ENCODE measurements around the gene ECE1. TPM values are rescaled to one million over a fixed set of nuclear protein-coding genes. Genes with fewer than 3 reads are reported as not detected.

Gene ECE1
- total and polyA plus RNA-seq, 10 donors: 17.2 to 142 (median 105) TPM

- Histone ChIP-seq H3K27me3 (replicated peaks in 1 of 7) (no peaks in the 10 kb centered on the region), H3K4me3 (peak overlapping the region in 2 of 8 donors; percentile 7 to 50), H3K27ac (peak overlapping the region; percentile 58 to 95 (median 88)), H3K4me1 (peaks cover 42 to 92% (median 76%) of the 10 kb centered on the region in 6 donors), H3K36me3 (peaks cover 0 to 9% (median 0%) of the 10 kb centered on the region in 6 donors), H3K9me3 (no peaks in the 10 kb centered on the region)
- TF ChIP-seq POLR2AphosphoS5 (IDR thresholded peaks at IDR 0.05) (peak in 2 of 3 donors; percentile 37 to 62), CTCF (IDR thresholded peaks at IDR 0.05 in 8 of 11, conservative IDR thresholded peaks at IDR 0.05 in 3 of 11) (no peak), POLR2A (IDR thresholded peaks at IDR 0.05) (no peak)
- intact Hi-C loops (cut with DNase I; ENCODE audit: low total_unique reads): no loop called here
- 30 to 54% (median 38%) methylated on average over 6 to 7 of the region's 7 CpGs for WGBS, 5 donors
- DNase-seq: peak; percentile 87
These were observed 35.0 kb upstream of the ECE1 start for GRCh38 chr1:21325231-21325718.

GRCh38 chr1:21324368-21325141 is 34.3 kb upstream of the ECE1 start:
- Histone ChIP-seq H3K27me3 (replicated peaks in 1 of 7) (no peaks in the 10 kb centered on the region), H3K36me3 (peaks cover 0 to 10% (median 0%) of the 10 kb centered on the region in 6 donors), H3K4me3 (peak overlapping the region in 1 of 8 donors; percentile 50), H3K9me3 (no peaks in the 10 kb centered on the region), H3K27ac (peak overlapping the region; percentile 58 to 95 (median 88)), H3K4me1 (peaks cover 42 to 92% (median 71%) of the 10 kb centered on the region in 6 donors)
- intact Hi-C loops (cut with DNase I; ENCODE audit: low total_unique reads): no loop called here
- WGBS, 5 donors: 7 to 12% (median 9%) methylated on average over 13 to 14 of the region's 14 CpGs
- peak; percentile 89 for DNase-seq
- no peak for TF ChIP-seq POLR2A (IDR thresholded peaks at IDR 0.05)
- TF ChIP-seq CTCF (IDR thresholded peaks at IDR 0.05 in 8 of 11, conservative IDR thresholded peaks at IDR 0.05 in 3 of 11): no peak
- peak in 2 of 3 donors; percentile 38 to 45 for TF ChIP-seq POLR2AphosphoS5 (IDR thresholded peaks at IDR 0.05)

- Histone ChIP-seq H3K4me1 (peaks cover 37 to 93% (median 74%) of the 10 kb centered on the region in 6 donors), H3K4me3 (no peak overlapping the region), H3K27me3 (replicated peaks in 1 of 7) (no peaks in the 10 kb centered on the region), H3K36me3 (peaks cover 0 to 10% (median 0%) of the 10 kb centered on the region in 6 donors), H3K9me3 (no peaks in the 10 kb centered on the region), H3K27ac (peak overlapping the region in 7 of 8 donors; percentile 9 to 95 (median 85))
- TF ChIP-seq POLR2AphosphoS5 (IDR thresholded peaks at IDR 0.05) (no peak), CTCF (IDR thresholded peaks at IDR 0.05 in 8 of 11, conservative IDR thresholded peaks at IDR 0.05 in 3 of 11) (no peak), POLR2A (IDR thresholded peaks at IDR 0.05) (no peak)
- no peak for DNase-seq
- intact Hi-C loops (cut with DNase I; ENCODE audit: low total_unique reads): no loop called here
- WGBS, 5 donors: 51 to 71% (median 69%) methylated on average over 7 of the region's 7 CpGs
These were observed 32.8 kb upstream of the ECE1 start for GRCh38 chr1:21323091-21323490.

GRCh38 chr1:21322681-21323016 is 32.4 kb upstream of the ECE1 start:
- H3K27me3 ChIP-seq (replicated peaks in 1 of 7): no peaks in the 10 kb centered on the region
- no peak for DNase-seq
- H3K36me3 ChIP-seq: peaks cover 0 to 14% (median 0%) of the 10 kb centered on the region in 6 donors
- H3K9me3 ChIP-seq: no peaks in the 10 kb centered on the region
- H3K4me3 ChIP-seq: no peak overlapping the region
- H3K27ac ChIP-seq: peak overlapping the region in 6 of 8 donors; percentile 1 to 95 (median 78)
- intact Hi-C loops (cut with DNase I; ENCODE audit: low total_unique reads): no loop called here
- 19 to 37% (median 23%) methylated on average over 6 of the region's 6 CpGs for WGBS, 5 donors
- H3K4me1 ChIP-seq: peaks cover 37 to 97% (median 78%) of the 10 kb centered on the region in 6 donors
- TF ChIP-seq POLR2A (IDR thresholded peaks at IDR 0.05): no peak
- TF ChIP-seq CTCF (IDR thresholded peaks at IDR 0.05 in 8 of 11, conservative IDR thresholded peaks at IDR 0.05 in 3 of 11): no peak
- TF ChIP-seq POLR2AphosphoS5 (IDR thresholded peaks at IDR 0.05): no peak

All from spleen (tissue), 11 donors.